ENCODE measurements around the gene KRTAP4-11.

- TF ChIP-seq POLR2AphosphoS5 (IDR thresholded peaks at IDR 0.05; ENCODE audit: low read depth, low read length) (no peak), SPI1 (IDR thresholded peaks at IDR 0.05; ENCODE audit: low read depth, low read length) (no peak), POLR2A (IDR thresholded peaks at IDR 0.05; ENCODE audit: low read depth, low read length) (no peak)
Measured at GRCh38 chr17:41140360-41141131, 22.4 kb upstream of the KRTAP4-11 start, which contains the start of gene KRTAP4-6.

Data from GM12891 (cell line).